COLO668 (cell line): ENCODE measurements around the gene CA10.

Experiments used
- DNase-seq: peaks from one replicate; lab custom pipeline; 2025; ENCODE audit not compliant: unreplicated experiment; lab: John Stamatoyannopoulos, UW

Gene CA10

GRCh38 chr17:51955245-51955644 is 203.3 kb downstream of the CA10 start:
- no peak for DNase-seq

- no peak for DNase-seq
These were observed 204.2 kb downstream of the CA10 start for GRCh38 chr17:51954232-51954765.

GRCh38 chr17:51951741-51952140 is 206.8 kb downstream of the CA10 start:
- DNase-seq: no peak

- DNase-seq: peak; percentile 48
These were observed 210.4 kb downstream of the CA10 start for GRCh38 chr17:51948128-51948527.

GRCh38 chr17:51947160-51947735 is 211.3 kb downstream of the CA10 start:
- peak; percentile 29 for DNase-seq

- no peak for DNase-seq
These were observed 212.2 kb downstream of the CA10 start for GRCh38 chr17:51946311-51946710.

- DNase-seq: no peak
These were observed 217.2 kb downstream of the CA10 start for GRCh38 chr17:51941272-51941671.

- no peak for DNase-seq
These were observed 221.2 kb downstream of the CA10 start for GRCh38 chr17:51937264-51937663.

GRCh38 chr17:51935477-51935876 is 223.0 kb downstream of the CA10 start:
- DNase-seq: no peak

- DNase-seq: no peak
These were observed 224.9 kb downstream of the CA10 start for GRCh38 chr17:51933647-51934046.

GRCh38 chr17:51926448-51926847 is 232.1 kb downstream of the CA10 start:
- no peak for DNase-seq

GRCh38 chr17:51921500-51921899 is 237.0 kb downstream of the CA10 start:
- DNase-seq: no peak

GRCh38 chr17:51914577-51914976 is 243.9 kb downstream of the CA10 start:
- DNase-seq: no peak

GRCh38 chr17:51913491-51914205 is 244.9 kb downstream of the CA10 start:
- DNase-seq: no peak

GRCh38 chr17:51912939-51913338 is 245.6 kb downstream of the CA10 start:
- DNase-seq: no peak

- DNase-seq: no peak
These were observed 247.3 kb downstream of the CA10 start for GRCh38 chr17:51911237-51911636.

GRCh38 chr17:51909971-51910370 is 248.5 kb downstream of the CA10 start:
- no peak for DNase-seq

- DNase-seq: no peak
These were observed 249.5 kb downstream of the CA10 start for GRCh38 chr17:51908841-51909537.

GRCh38 chr17:51907041-51907440 is 251.5 kb downstream of the CA10 start:
- no peak for DNase-seq

- DNase-seq: no peak
These were observed 254.1 kb downstream of the CA10 start for GRCh38 chr17:51904379-51904778.

- DNase-seq: no peak
These were observed 257.3 kb downstream of the CA10 start for GRCh38 chr17:51901242-51901641.

GRCh38 chr17:51891936-51892335 is 266.6 kb downstream of the CA10 start:
- DNase-seq: no peak
